MCF 10A (cell line): ENCODE measurements around the gene FBXO10. TPM values are rescaled to one million over a fixed set of nuclear protein-coding genes. Genes with fewer than 3 reads are reported as not detected.

Experiments used
- BruUV-seq: library from RNA; stranded (reverse); fragments of 400-500 nt; replicated peaks from 2 replicates; lab custom pipeline; 2021; lab: Mats Ljungman, UMichigan
- CTCF ChIA-PET: fragments of 300-600 bp; sonication (Branson Sonifier 250); formaldehyde crosslinking; extraction: SDS; loops from one replicate; lab custom pipeline; 2021; ENCODE audit warnings: antibody characterized with exemption, inconsistent platforms; lab: Yijun Ruan, JAX
- POLR2A ChIA-PET: fragments of 300-600, 350-650 bp; sonication (Branson Sonifier 250); formaldehyde crosslinking; extraction: SDS; loops from one replicate; lab custom pipeline; 2020; ENCODE audit warnings: antibody characterized with exemption, inconsistent platforms; lab: Yijun Ruan, JAX
- DNase-seq: peaks from one replicate; pipeline ENCODE4 v3.0.0-alpha.2; 2018; ENCODE audit not compliant: unreplicated experiment
- H3K27ac Mint-ChIP-seq: one replicate; pipeline ENCODE4 v1.8.0; 2022; ENCODE audit warnings: mild to moderate bottlenecking, low read depth, mixed read lengths; ENCODE audit not compliant: unreplicated experiment
- H3K27me3 Mint-ChIP-seq: one replicate; pipeline ENCODE4 v1.8.0; 2022; ENCODE audit warnings: mixed read lengths; ENCODE audit not compliant: insufficient read depth, unreplicated experiment
- H3K36me3 Mint-ChIP-seq: one replicate; pipeline ENCODE4 v1.8.0; 2022; ENCODE audit warnings: mild to moderate bottlenecking, moderate library complexity, mixed read lengths; ENCODE audit not compliant: insufficient read depth, unreplicated experiment
- H3K4me1 Mint-ChIP-seq: one replicate; pipeline ENCODE4 v1.8.0; 2022; ENCODE audit warnings: mixed read lengths; ENCODE audit not compliant: insufficient read depth, unreplicated experiment
- H3K4me3 Mint-ChIP-seq: one replicate; pipeline ENCODE4 v1.8.0; 2022; ENCODE audit warnings: mild to moderate bottlenecking, moderate library complexity, mixed read lengths; ENCODE audit not compliant: unreplicated experiment
- H3K9me3 Mint-ChIP-seq: one replicate; pipeline ENCODE4 v1.8.0; 2022; ENCODE audit warnings: mixed read lengths; ENCODE audit not compliant: unreplicated experiment
- intact Hi-C: fragments of 100-400 bp; cut with micrococcal nuclease; formaldehyde crosslinking; loops from 2 replicates; pipeline ENCODE4 v1.14.1; 2022
- total RNA-seq: library from RNA; stranded (reverse); gene quantifications from 2 replicates; pipeline ENCODE4 v1.2.3, GENCODE V29; 2022
- TF ChIP-seq, protein P1 (sequence below): fragments of 200-600 bp; IDR thresholded peaks from one replicate; pipeline ENCODE4 v1.8.0; 2022; ENCODE audit warnings: antibody characterized with exemption, mild to moderate bottlenecking; ENCODE audit not compliant: unreplicated experiment

Gene FBXO10
- total RNA-seq, 1 experiment from 2014 or later: 3.4 TPM

DNA sequence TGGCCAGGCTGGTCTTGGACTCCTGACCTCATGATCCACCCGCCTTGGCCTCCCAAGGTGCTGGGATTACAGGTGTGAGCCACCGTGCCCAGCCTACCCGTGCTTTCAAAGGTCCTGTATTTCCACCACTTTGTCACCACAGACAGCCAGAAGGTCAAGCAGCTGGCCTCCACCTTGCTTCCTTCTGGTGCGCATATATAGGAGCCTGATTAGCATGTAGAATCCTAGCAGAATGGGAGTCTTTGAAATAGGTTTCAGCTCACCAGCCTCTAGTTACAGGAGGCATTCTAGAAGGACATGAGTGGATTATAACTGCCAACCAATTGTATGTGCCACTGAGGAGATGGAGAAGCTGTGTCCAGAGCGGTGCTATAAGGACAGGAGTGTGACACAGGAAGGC lies 71.6 kb downstream of the FBXO10 start:
- no peak for DNase-seq
- ChIA-PET POLR2A (interaction anchor here (1.0 kb wide), 2 partner anchors 11 to 15 kb away, joined by 3 to 4 read pairs; no protein-coding TSS in a partner anchor), CTCF (no interaction called here)
- no peak overlapping the region for H3K27ac Mint-ChIP-seq
- H3K4me3 Mint-ChIP-seq: no peak overlapping the region
- intact Hi-C loops: no loop called here
- no TSS peak for BruUV-seq
- no peaks in the 10 kb centered on the region for H3K9me3 Mint-ChIP-seq
- TF ChIP-seq, protein P1, sequence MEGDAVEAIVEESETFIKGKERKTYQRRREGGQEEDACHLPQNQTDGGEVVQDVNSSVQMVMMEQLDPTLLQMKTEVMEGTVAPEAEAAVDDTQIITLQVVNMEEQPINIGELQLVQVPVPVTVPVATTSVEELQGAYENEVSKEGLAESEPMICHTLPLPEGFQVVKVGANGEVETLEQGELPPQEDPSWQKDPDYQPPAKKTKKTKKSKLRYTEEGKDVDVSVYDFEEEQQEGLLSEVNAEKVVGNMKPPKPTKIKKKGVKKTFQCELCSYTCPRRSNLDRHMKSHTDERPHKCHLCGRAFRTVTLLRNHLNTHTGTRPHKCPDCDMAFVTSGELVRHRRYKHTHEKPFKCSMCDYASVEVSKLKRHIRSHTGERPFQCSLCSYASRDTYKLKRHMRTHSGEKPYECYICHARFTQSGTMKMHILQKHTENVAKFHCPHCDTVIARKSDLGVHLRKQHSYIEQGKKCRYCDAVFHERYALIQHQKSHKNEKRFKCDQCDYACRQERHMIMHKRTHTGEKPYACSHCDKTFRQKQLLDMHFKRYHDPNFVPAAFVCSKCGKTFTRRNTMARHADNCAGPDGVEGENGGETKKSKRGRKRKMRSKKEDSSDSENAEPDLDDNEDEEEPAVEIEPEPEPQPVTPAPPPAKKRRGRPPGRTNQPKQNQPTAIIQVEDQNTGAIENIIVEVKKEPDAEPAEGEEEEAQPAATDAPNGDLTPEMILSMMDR: no peak
- no peaks in the 10 kb centered on the region for H3K27me3 Mint-ChIP-seq
- peaks cover 4% of the 10 kb centered on the region for H3K4me1 Mint-ChIP-seq
- peaks cover 67% of the 10 kb centered on the region for H3K36me3 Mint-ChIP-seq

- Mint-ChIP-seq H3K4me3 (no peak overlapping the region), H3K9me3 (no peaks in the 10 kb centered on the region), H3K36me3 (peaks cover 76% of the 10 kb centered on the region), H3K4me1 (peaks cover 4% of the 10 kb centered on the region), H3K27me3 (no peaks in the 10 kb centered on the region), H3K27ac (no peak overlapping the region)
- intact Hi-C loops: no loop called here
- no peak for DNase-seq
- TF ChIP-seq, protein P1: no peak
- no TSS peak for BruUV-seq
- ChIA-PET POLR2A (interaction anchor here (1.0 kb wide), 1 partner anchor 14 kb away, joined by 3 read pairs; no protein-coding TSS in a partner anchor), CTCF (no interaction called here)
Observed at GRCh38 chr9:37503736-37504135, 72.4 kb downstream of the FBXO10 start.

GRCh38 chr9:37501957-37502596 lies 74.1 kb downstream of the FBXO10 start:
- Mint-ChIP-seq H3K27me3 (no peaks in the 10 kb centered on the region), H3K36me3 (peaks cover 82% of the 10 kb centered on the region), H3K9me3 (no peaks in the 10 kb centered on the region), H3K4me1 (peaks cover 4% of the 10 kb centered on the region), H3K27ac (no peak overlapping the region), H3K4me3 (no peak overlapping the region)
- CTCF ChIA-PET: no interaction called here
- intact Hi-C loops: no loop called here
- BruUV-seq: no TSS peak
- POLR2A ChIA-PET: no interaction called here
- DNase-seq: no peak
- TF ChIP-seq, protein P1: no peak

DNA sequence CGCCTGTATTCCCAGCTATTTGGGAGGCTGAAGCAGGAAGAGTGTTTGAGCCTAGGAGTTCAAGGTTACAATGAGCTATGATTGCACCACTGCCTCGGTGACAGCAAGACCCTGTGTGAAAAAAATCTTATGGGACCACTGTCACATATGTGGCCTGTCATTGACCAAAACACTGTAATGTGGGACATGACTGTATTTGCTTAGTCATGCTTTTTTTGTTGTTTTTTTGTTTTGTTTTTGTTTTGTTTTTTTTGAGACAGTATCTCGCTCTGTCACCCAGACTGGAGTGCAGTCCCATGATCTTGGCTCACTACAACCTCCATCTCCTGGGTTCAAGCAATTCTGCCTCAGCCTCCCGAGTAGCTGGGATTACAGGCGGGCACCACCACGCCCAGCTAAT lies 76.9 kb downstream of the FBXO10 start:
- ChIA-PET POLR2A (interaction anchor here (0.6 kb wide), 1 partner anchor 59 kb away, joined by 3 read pairs; no protein-coding TSS in a partner anchor), CTCF (interaction anchor here (0.7 to 1.0 kb wide), 2 partner anchors 12 to 346 kb away, joined by 3 read pairs; no protein-coding TSS in a partner anchor)
- no TSS peak for BruUV-seq
- TF ChIP-seq, protein P1: no peak
- Mint-ChIP-seq H3K9me3 (no peaks in the 10 kb centered on the region), H3K27ac (no peak overlapping the region), H3K27me3 (no peaks in the 10 kb centered on the region), H3K36me3 (peaks cover 94% of the 10 kb centered on the region), H3K4me1 (peaks cover 4% of the 10 kb centered on the region), H3K4me3 (no peak overlapping the region)
- no peak for DNase-seq
- intact Hi-C loops: no loop called here
